ENCODE measurements around the gene CYP3A5. TPM values are rescaled to one million over a fixed set of nuclear protein-coding genes. Genes with fewer than 3 reads are reported as not detected.
"Not testable (repeated sequence)": the region's sequence is repeated elsewhere in the genome, so short reads cannot be mapped to it uniquely, and the experiment has no call there.

The CYP3A5 gene
- total RNA-seq, result not detected in 2 replicates

GRCh38 chr7:99679400-99680191, at the start of gene CYP3A5:
Gene CYP3A5 (minus strand): TSS chr7:99679996. CDS start chr7:99679896, 100 bp downstream.
- Mint-ChIP-seq H3K4me1 (ENCODE audit: low read depth) (peaks cover 13% of the 10 kb centered on the region), H3K27me3 (ENCODE audit: insufficient read depth) (no peaks in the 10 kb centered on the region), H3K9me3 (no peaks in the 10 kb centered on the region), H3K36me3 (ENCODE audit: low read depth) (no peaks in the 10 kb centered on the region), H3K27ac (no peak within 1 kb of the TSS), H3K4me3 (no peak within 1 kb of the TSS)
- intact Hi-C loops (cut with micrococcal nuclease), result no loop called here
- DNase-seq (ENCODE audit: low spot score), result no peak

DNA sequence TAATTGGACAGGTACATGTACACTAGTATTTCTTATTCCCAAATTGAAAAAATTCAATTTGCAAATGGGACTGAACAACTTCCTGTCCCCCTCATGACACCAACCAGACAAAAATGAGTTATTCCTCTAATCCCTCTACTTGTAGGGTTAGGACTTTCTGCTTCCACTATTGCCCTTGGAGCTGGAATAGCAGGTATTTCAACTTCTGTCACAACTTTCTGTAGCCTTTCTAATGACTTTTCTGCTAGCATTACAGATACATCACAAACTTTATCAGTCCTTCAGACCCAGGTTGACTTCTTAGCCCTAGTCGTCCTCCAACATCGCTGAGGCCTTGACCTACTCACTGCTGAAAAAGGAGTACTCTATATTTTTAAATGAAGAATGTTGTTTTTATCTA, 48.8 kb upstream of the CYP3A5 start:
- Mint-ChIP-seq H3K27ac (no peak overlapping the region), H3K4me1 (ENCODE audit: low read depth) (no peaks in the 10 kb centered on the region), H3K27me3 (ENCODE audit: insufficient read depth) (peaks cover under 1% of the 10 kb centered on the region), H3K9me3 (no peaks in the 10 kb centered on the region), H3K36me3 (ENCODE audit: low read depth) (no peaks in the 10 kb centered on the region), H3K4me3 (no peak overlapping the region)
- DNase-seq (ENCODE audit: low spot score), result no peak
- intact Hi-C loops (cut with micrococcal nuclease), result no loop called here

DNA sequence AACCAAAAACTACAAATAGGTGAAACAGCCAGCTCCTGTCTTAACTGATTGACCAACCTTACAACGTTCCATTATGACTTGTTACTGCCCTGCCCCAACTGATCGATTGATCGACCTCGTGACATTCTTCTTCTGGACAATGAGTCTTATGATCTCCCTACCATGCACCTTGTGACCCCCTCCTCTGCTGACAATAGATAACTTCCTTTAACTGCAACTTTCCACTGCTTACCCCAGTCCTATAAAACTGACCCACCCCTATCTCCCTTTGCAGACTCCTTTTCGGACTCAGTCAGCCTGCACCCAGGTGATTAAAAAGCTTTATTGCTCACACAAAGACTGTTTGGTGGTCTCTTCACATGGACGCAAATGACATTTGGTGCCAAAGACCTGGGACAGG, 43.4 kb upstream of the CYP3A5 start:
- H3K9me3 Mint-ChIP-seq; DNase-seq (ENCODE audit: low spot score); H3K4me3 Mint-ChIP-seq; H3K27me3 Mint-ChIP-seq (ENCODE audit: insufficient read depth); H3K36me3 Mint-ChIP-seq (ENCODE audit: low read depth); H3K27ac Mint-ChIP-seq; H3K4me1 Mint-ChIP-seq (ENCODE audit: low read depth); intact Hi-C loops (cut with micrococcal nuclease): not testable (repeated sequence)

DNA sequence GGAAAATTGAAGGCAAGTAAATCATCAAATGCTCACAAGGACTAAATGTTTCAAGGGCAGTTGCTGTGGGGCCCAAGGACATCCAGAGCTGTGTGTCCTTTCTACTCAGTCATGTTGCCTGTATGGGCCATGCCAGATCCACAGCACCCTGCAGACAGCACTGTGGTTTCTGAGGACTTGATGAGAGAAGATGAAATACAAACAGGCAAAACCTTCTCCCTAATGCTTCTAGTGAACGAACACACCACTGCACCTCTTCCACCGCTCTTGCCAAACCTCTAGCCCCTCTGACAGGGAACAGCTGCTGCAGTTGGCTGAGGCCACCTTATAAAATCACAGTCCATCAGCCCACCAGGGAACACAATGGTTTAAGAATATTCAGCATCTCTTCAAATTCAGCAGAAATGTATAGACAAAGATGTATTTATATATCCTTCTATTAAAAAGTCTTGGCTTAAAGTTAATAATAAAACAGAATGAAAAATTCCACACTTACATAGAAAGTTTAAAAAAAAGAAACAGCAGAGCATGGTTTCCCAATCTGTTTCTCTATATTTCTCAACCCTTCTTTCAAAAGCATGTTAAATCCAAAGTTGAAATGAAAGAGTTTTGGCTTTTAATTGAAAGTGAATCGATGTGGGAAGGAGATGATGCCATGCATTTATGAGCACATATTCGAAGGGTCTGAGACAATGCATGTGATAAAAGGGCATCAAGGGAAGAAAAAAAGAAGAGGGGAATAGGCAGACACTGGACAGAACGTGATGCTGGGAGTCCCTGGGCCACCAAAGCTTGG, 41.2 kb upstream of the CYP3A5 start:
- Mint-ChIP-seq H3K36me3 (ENCODE audit: low read depth) (no peaks in the 10 kb centered on the region), H3K4me1 (ENCODE audit: low read depth) (peaks cover 7% of the 10 kb centered on the region), H3K9me3 (no peaks in the 10 kb centered on the region), H3K4me3 (no peak overlapping the region), H3K27me3 (ENCODE audit: insufficient read depth) (peaks cover 4% of the 10 kb centered on the region), H3K27ac (no peak overlapping the region)
- intact Hi-C loops (cut with micrococcal nuclease), result no loop called here
- no peak for DNase-seq (ENCODE audit: low spot score)

DNA sequence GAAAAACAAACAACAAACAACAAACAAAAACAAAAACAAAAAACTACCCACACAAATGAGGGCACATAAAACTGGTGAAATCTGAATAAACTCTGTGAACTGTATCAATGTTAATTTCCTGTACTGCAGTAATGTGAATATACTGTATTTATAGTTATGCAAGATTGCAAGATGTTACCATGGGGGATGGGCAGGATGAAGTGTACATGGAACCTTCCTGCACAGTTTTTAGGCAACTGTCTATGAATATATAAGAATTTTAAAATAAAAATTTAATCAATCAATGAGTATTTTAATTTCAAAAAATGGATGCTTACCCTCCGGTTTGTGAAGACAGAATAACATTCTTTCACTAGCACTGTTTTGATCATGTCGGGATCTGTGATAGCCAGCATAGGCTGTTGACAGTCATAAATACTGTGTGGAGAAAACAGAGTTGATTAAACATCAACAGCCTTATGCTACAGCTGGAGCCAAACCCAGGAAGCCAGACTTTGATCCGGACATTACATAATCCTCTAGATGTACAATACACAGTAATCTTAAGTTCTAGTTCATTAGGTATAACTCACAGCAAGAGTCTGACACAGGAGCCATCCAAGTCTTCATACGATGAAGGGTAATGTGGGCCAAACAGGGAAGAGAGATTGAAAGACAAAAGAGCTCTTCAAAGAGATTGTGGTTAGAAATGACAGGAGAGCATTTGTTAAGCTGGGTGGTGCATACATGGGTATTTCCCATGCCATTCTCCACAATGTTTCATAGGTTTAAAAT, 40.4 kb upstream of the CYP3A5 start:
- DNase-seq (ENCODE audit: low spot score), result no peak
- H3K27me3 Mint-ChIP-seq (ENCODE audit: insufficient read depth), result peaks cover 4% of the 10 kb centered on the region
- no peaks in the 10 kb centered on the region for H3K36me3 Mint-ChIP-seq (ENCODE audit: low read depth)
- intact Hi-C loops (cut with micrococcal nuclease), result no loop called here
- H3K4me1 Mint-ChIP-seq (ENCODE audit: low read depth), result peaks cover 7% of the 10 kb centered on the region
- H3K9me3 Mint-ChIP-seq, result no peaks in the 10 kb centered on the region
- H3K27ac Mint-ChIP-seq, result no peak overlapping the region
- H3K4me3 Mint-ChIP-seq, result no peak overlapping the region

DNA sequence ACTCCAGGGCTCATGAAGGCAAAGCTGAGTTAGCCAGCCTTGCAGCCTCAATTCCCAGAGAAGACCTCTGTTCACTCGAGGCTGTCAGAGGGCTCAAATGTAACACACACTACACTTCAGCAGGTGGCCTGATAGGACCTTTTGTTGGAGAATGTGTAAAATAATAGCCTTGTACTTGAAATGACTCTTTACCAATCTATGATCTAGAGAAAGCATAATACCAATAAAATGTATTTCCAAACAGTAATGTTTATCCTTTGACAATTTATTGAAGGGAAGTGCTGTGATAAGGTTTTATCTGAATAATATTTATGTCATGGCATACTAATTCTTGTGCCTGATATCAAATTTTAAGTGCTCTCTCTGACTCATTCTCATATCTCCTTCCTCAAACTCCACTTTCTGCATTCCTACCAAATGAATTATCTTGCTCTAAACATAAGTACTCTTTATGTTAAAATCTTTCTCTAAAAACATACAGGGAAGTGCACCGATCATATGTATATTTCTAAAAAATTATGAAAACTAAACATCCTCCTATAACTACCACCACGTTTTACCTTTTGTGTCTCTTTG, 34.3 kb upstream of the CYP3A5 start:
- Mint-ChIP-seq H3K27me3 (ENCODE audit: insufficient read depth) (no peaks in the 10 kb centered on the region), H3K4me3 (no peak overlapping the region), H3K9me3 (peaks cover 9% of the 10 kb centered on the region), H3K27ac (no peak overlapping the region), H3K4me1 (ENCODE audit: low read depth) (no peaks in the 10 kb centered on the region), H3K36me3 (ENCODE audit: low read depth) (no peaks in the 10 kb centered on the region)
- no peak for DNase-seq (ENCODE audit: low spot score)
- intact Hi-C loops (cut with micrococcal nuclease), result no loop called here

- intact Hi-C loops (cut with micrococcal nuclease), result no loop called here
- no peak for DNase-seq (ENCODE audit: low spot score)
- Mint-ChIP-seq H3K4me1 (ENCODE audit: low read depth) (no peaks in the 10 kb centered on the region), H3K4me3 (no peak overlapping the region), H3K27me3 (ENCODE audit: insufficient read depth) (peaks cover 4% of the 10 kb centered on the region), H3K36me3 (ENCODE audit: low read depth) (peaks cover 2% of the 10 kb centered on the region), H3K27ac (no peak overlapping the region), H3K9me3 (peaks cover 9% of the 10 kb centered on the region)
Measured at GRCh38 chr7:99709838-99710578, 30.2 kb upstream of the CYP3A5 start.

DNA sequence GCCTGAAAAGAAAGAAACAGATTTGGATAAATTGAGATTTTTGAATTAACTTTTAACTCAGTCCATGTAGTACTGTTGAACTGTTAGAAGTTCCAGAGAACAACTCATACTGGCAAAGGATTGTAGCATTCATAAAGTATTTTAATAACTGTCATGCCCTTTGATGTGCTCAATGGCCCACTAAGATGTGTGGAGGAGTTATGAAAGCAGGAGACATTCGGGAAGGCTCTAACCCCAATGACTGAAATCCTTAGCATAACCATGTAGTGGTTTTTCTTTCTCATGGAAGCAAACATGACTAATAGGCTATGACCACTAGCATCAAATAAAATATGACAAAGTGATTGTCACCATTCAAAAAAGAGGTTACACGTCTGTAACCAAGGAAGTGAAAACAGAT, 29.5 kb upstream of the CYP3A5 start:
- Mint-ChIP-seq H3K27ac (no peak overlapping the region), H3K27me3 (ENCODE audit: insufficient read depth) (peaks cover 4% of the 10 kb centered on the region), H3K4me3 (no peak overlapping the region), H3K36me3 (ENCODE audit: low read depth) (peaks cover 2% of the 10 kb centered on the region), H3K4me1 (ENCODE audit: low read depth) (no peaks in the 10 kb centered on the region), H3K9me3 (peaks cover 2% of the 10 kb centered on the region)
- intact Hi-C loops (cut with micrococcal nuclease), result no loop called here
- DNase-seq (ENCODE audit: low spot score), result no peak

GRCh38 chr7:99707096-99707495, 27.3 kb upstream of the CYP3A5 start:
- H3K9me3 Mint-ChIP-seq, result no peaks in the 10 kb centered on the region
- intact Hi-C loops (cut with micrococcal nuclease), result no loop called here
- peaks cover 2% of the 10 kb centered on the region for H3K36me3 Mint-ChIP-seq (ENCODE audit: low read depth)
- DNase-seq (ENCODE audit: low spot score), result no peak
- peaks cover 5% of the 10 kb centered on the region for H3K27me3 Mint-ChIP-seq (ENCODE audit: insufficient read depth)
- H3K27ac Mint-ChIP-seq, result no peak overlapping the region
- H3K4me1 Mint-ChIP-seq (ENCODE audit: low read depth), result no peaks in the 10 kb centered on the region
- no peak overlapping the region for H3K4me3 Mint-ChIP-seq

DNA sequence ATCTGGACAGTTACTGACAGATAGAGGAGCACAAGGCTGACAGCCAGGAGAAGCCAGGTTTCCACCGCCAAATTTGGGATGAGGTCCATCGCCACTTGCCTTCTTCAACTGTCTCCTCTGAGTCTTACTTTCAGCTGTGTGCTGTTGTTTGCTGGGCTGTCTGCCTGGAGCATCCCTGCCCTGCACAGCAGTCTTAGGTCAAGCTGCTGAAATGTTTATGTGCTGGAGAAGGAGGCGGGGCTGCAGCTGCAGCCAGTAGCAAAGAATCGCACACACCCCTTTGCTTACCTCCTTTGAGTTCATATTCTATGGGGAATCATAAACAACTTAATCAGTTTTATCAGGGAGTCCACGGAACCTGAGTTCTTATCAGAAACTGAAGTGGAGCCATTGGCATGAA, 20.1 kb upstream of the CYP3A5 start:
- Mint-ChIP-seq H3K27me3 (ENCODE audit: insufficient read depth) (peaks cover 13% of the 10 kb centered on the region), H3K4me3 (no peak overlapping the region), H3K36me3 (ENCODE audit: low read depth) (no peaks in the 10 kb centered on the region), H3K4me1 (ENCODE audit: low read depth) (no peaks in the 10 kb centered on the region), H3K27ac (no peak overlapping the region), H3K9me3 (no peaks in the 10 kb centered on the region)
- no peak for DNase-seq (ENCODE audit: low spot score)
- intact Hi-C loops (cut with micrococcal nuclease), result no loop called here

DNA sequence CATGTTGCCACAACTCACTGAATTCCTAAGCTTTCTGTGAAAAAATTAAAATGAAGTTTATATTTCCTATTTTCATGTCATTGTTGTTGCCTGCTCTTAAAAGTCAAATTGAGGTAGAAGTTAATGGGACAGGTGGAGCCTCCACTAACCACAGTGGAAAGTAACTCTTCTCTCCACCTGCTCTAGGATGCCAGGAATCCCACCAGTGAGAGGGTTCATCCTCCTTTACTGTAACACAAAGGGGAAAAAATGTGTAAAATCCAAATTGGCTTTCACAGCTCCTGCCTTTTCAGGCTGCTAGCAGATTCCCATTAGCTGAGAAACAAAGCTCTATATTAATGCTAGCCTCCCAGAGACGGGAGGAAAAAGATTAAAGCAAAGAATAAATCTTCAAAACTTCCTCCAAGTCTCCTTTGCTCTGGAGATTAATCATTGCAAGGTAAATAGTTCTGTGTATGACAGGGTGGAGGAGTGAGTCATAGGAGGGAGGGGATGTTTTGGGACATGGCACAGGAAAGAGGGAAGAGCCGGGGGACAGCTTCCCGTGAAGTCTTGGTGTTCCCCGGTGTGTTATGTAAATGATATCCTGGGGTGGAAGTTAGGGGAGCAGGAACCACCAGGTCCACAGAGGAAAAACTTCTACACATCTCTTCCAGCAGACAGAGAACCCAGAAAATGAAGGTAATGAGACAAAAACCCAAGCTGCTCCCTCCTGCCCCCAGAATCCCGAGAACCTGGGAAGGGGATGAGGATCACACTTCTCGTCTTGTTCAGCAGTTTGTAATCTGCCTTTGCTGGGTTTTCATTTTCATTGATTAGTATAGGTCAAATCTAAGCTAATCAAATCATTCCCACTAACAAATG, 19.3 kb upstream of the CYP3A5 start:
- H3K36me3 Mint-ChIP-seq (ENCODE audit: low read depth); H3K4me3 Mint-ChIP-seq; DNase-seq (ENCODE audit: low spot score); H3K9me3 Mint-ChIP-seq; H3K27ac Mint-ChIP-seq; intact Hi-C loops (cut with micrococcal nuclease); H3K4me1 Mint-ChIP-seq (ENCODE audit: low read depth): not testable (repeated sequence)
- H3K27me3 Mint-ChIP-seq (ENCODE audit: insufficient read depth), result peaks cover 13% of the 10 kb centered on the region
